Body of pancreas (tissue), 4 donors: ENCODE data around the gene VWA8.

Experiments
- POLR2A ChIP-seq, 3 donors: fragments of 450-650 bp; IDR thresholded peaks; one replicate each; pipeline ENCODE4 v1.6.1; 2016; ENCODE audit warnings: antibody characterized with exemption in 3 of 3, mild to moderate bottlenecking in 2 of 3
- TF ChIP-seq, protein P1 (sequence below), 7 experiments: fragments of 450-650 bp in 4 of 7; fragments of 200-600 bp in 3 of 7; sonication (generic) in 3 of 7; IDR thresholded peaks; one replicate each; pipeline ENCODE4 v1.5.1; 2016 to 2019; ENCODE audit warnings: antibody characterized with exemption in 7 of 7

DNA sequence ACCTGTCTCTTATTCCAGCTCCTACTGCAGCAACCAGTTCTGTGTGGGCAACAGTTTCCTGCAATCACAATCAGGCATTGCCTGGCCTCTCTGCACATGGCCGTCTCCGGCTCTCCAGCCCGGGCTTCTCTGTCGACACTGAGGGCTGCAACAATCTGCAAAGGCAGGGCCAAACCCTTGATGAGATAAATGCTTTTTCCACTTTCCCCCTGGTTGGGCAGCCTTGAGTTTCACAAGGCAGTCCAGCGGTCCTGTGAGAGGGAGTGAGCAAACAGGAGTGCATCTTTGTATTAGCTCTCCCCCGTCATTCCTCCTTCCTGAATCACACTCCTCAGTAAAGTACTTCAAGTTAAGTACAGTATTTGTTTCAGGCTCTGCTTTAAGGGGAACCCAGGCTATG lies 40.7 kb upstream of the VWA8 start:
- TF ChIP-seq, protein P1, sequence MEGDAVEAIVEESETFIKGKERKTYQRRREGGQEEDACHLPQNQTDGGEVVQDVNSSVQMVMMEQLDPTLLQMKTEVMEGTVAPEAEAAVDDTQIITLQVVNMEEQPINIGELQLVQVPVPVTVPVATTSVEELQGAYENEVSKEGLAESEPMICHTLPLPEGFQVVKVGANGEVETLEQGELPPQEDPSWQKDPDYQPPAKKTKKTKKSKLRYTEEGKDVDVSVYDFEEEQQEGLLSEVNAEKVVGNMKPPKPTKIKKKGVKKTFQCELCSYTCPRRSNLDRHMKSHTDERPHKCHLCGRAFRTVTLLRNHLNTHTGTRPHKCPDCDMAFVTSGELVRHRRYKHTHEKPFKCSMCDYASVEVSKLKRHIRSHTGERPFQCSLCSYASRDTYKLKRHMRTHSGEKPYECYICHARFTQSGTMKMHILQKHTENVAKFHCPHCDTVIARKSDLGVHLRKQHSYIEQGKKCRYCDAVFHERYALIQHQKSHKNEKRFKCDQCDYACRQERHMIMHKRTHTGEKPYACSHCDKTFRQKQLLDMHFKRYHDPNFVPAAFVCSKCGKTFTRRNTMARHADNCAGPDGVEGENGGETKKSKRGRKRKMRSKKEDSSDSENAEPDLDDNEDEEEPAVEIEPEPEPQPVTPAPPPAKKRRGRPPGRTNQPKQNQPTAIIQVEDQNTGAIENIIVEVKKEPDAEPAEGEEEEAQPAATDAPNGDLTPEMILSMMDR (IDR thresholded peaks at IDR 0.05) = no peak
- no peak for TF ChIP-seq POLR2A (IDR thresholded peaks at IDR 0.05)
